ENCODE data around the gene STXBP6. TPM values are rescaled to one million over a fixed set of nuclear protein-coding genes. Genes with fewer than 3 reads are reported as not detected.

The STXBP6 gene
- total RNA-seq, 1 experiment from 2014 or later, result 0.27 TPM

DNA sequence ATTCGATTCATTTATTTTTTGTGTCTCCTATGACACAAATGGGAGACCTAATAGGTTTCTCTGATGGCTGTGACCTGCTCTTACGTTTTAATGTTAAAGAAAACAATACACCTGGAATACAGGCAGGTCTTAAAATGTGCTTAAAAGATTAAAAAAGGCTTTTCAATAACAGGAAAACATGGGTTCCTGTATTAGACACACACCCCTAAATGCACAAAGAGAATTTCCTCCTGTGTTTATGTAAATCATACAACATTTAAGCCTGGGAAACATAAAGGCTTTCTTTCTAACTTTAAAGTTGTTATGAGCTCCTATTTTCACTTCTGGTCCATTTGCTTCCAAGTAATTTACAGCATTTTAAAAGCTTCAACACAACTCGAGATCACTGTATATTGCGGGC lies 191.3 kb downstream of the STXBP6 start:
- H3K9ac ChIP-seq (ENCODE audit: low read length), result no peak overlapping the region
- H2AFZ ChIP-seq (ENCODE audit: low read depth, low read length, poor library complexity, severe bottlenecking), result no peak overlapping the region
- no peak for DNase-seq (ENCODE audit: low read depth, low spot score)
- BruUV-seq (replicated peaks), result no TSS peak
- TF ChIP-seq, protein P1, sequence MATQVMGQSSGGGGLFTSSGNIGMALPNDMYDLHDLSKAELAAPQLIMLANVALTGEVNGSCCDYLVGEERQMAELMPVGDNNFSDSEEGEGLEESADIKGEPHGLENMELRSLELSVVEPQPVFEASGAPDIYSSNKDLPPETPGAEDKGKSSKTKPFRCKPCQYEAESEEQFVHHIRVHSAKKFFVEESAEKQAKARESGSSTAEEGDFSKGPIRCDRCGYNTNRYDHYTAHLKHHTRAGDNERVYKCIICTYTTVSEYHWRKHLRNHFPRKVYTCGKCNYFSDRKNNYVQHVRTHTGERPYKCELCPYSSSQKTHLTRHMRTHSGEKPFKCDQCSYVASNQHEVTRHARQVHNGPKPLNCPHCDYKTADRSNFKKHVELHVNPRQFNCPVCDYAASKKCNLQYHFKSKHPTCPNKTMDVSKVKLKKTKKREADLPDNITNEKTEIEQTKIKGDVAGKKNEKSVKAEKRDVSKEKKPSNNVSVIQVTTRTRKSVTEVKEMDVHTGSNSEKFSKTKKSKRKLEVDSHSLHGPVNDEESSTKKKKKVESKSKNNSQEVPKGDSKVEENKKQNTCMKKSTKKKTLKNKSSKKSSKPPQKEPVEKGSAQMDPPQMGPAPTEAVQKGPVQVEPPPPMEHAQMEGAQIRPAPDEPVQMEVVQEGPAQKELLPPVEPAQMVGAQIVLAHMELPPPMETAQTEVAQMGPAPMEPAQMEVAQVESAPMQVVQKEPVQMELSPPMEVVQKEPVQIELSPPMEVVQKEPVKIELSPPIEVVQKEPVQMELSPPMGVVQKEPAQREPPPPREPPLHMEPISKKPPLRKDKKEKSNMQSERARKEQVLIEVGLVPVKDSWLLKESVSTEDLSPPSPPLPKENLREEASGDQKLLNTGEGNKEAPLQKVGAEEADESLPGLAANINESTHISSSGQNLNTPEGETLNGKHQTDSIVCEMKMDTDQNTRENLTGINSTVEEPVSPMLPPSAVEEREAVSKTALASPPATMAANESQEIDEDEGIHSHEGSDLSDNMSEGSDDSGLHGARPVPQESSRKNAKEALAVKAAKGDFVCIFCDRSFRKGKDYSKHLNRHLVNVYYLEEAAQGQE (IDR thresholded peaks at IDR 0.05; ENCODE audit: low read depth), result no peak
- TF ChIP-seq SP1 (IDR thresholded peaks at IDR 0.05; ENCODE audit: low read depth) (no peak), ZNF274 (IDR thresholded peaks at IDR 0.05; ENCODE audit: low read depth, low read length) (no peak), CBX3 (IDR thresholded peaks at IDR 0.05; ENCODE audit: low read depth) (no peak), FOSL1 (IDR thresholded peaks at IDR 0.05; ENCODE audit: low read depth) (no peak), ZBTB33 (IDR thresholded peaks at IDR 0.05; ENCODE audit: extremely low read depth, insufficient replicate concordance, low read length) (no peak), SRF (IDR thresholded peaks at IDR 0.05; ENCODE audit: low read depth) (no peak), ELF1 (IDR thresholded peaks at IDR 0.05; ENCODE audit: borderline replicate concordance, low read depth) (no peak), ATF3 (IDR thresholded peaks at IDR 0.05) (no peak), EZH2phosphoT487 (IDR thresholded peaks at IDR 0.05; ENCODE audit: borderline replicate concordance) (no peak), POLR2A (IDR thresholded peaks at IDR 0.05; ENCODE audit: borderline replicate concordance, extremely low read depth, insufficient read depth, insufficient read length) (no peak), EGR1 (IDR thresholded peaks at IDR 0.05; ENCODE audit: low read depth) (no peak), SIN3A (IDR thresholded peaks at IDR 0.05; ENCODE audit: low read depth) (no peak), RAD21 (IDR thresholded peaks at IDR 0.05; ENCODE audit: low read depth) (no peak), TCF7L2 (IDR thresholded peaks at IDR 0.05; ENCODE audit: borderline replicate concordance, extremely low read depth, insufficient read depth, insufficient read length) (no peak), MAX (IDR thresholded peaks at IDR 0.05) (no peak), CEBPB (IDR thresholded peaks at IDR 0.05; ENCODE audit: low read depth) (no peak)
- H3K27me3 ChIP-seq (ENCODE audit: insufficient read depth, low read length), result no peaks in the 10 kb centered on the region
- H3K4me3 ChIP-seq (replicated peaks in 1 of 2; ENCODE audit: low read depth in 1 of 2, low read length in 2 of 2), result no peak overlapping the region
- no peaks in the 10 kb centered on the region for H3K4me1 ChIP-seq (ENCODE audit: control insufficient read depth in 1 of 2, insufficient read depth in 2 of 2, low read length in 2 of 2)
- H3K9me2 ChIP-seq (ENCODE audit: insufficient read depth), result no peaks in the 10 kb centered on the region
- no peak overlapping the region for H3K27ac ChIP-seq (ENCODE audit: low read depth, low read length)
- no peaks in the 10 kb centered on the region for H3K36me3 ChIP-seq (ENCODE audit: control insufficient read depth in 1 of 2, insufficient read depth in 2 of 2, low read length in 2 of 2)
- H3K4me2 ChIP-seq (ENCODE audit: low read length), result no peak overlapping the region
- ChIA-PET RAD21 (ENCODE audit: low non-redundant PET in 1 of 2, low total read pairs in 2 of 2, uncharacterized antibody in 2 of 2, unreplicated experiment in 2 of 2) (no interaction called here), POLR2A (no interaction called here), CTCF (no interaction called here)
- intact Hi-C loops (cut with micrococcal nuclease), result no loop called here
- H3K9me3 ChIP-seq (ENCODE audit: control insufficient read depth in 1 of 2, insufficient read depth in 1 of 2, low read depth in 1 of 2, low read length in 2 of 2), result peaks cover 0 to 8% of the 10 kb centered on the region in 2 experiments; a peak in 1 of 4 replicates
- H3K79me2 ChIP-seq (ENCODE audit: insufficient read depth, low read length), result no peaks in the 10 kb centered on the region
- no peaks in the 10 kb centered on the region for H4K20me1 ChIP-seq (ENCODE audit: insufficient read depth)
- ATAC-seq, result no peak

Measured in HCT116 (cell line).